A673 (cell line): Measurements from ENCODE around the gene PHF14.

Experiments used
- EZH2 ChIP-seq: fragments of 200-600 bp; sonication (generic); IDR thresholded peaks from 2 replicates; pipeline ENCODE4 v1.6.1; 2017; ENCODE audit warnings: borderline replicate concordance, low read depth, mild to moderate bottlenecking, mixed read lengths, antibody characterized with exemption, low read length; ENCODE audit not compliant: poor library complexity, severe bottlenecking
- TF ChIP-seq, protein P1 (sequence below): fragments of 300-800, 200-600 bp; sonication (generic); conservative IDR thresholded peaks from 2 replicates; pipeline ENCODE4 v1.5.1; 2017; ENCODE audit warnings: low read depth, mild to moderate bottlenecking, antibody characterized with exemption, low read length, moderate library complexity, mixed read lengths

DNA sequence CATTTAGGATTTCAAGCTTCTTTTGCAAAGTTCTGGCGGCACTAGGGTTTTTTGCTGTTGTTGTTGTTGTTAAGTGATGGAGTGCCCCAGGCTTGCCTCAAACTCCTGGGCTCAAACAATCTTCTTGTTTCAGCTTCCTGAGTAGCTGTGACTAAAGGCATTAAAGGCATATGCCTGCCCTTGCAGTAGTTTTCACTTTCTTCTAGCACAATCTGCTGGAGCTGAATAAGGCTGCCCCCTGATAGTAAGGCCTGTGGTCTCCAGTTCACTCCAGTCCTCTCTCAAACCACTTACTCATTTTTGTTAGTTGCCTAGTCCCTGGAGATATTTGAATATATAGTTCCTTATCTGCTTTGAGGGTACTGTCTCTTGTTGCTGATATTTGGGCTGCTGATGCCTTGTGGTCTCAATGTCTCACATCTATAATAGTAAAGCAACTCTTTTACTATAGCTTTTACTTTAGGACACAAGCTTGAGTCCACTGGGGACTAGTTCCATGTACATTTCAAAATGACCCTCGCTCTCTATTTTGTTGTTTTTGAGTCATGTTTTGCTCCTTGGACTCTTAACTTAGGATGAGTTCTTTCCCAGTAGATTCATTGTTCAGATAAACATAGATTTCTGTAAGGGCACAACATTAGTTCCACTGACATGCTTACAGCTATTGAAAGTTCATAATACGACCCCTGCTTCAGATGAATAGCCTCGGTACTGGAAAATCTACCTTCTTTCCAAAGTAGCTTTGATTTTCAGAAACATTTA lies 25.5 kb downstream of the PHF14 start:
- TF ChIP-seq, protein P1, sequence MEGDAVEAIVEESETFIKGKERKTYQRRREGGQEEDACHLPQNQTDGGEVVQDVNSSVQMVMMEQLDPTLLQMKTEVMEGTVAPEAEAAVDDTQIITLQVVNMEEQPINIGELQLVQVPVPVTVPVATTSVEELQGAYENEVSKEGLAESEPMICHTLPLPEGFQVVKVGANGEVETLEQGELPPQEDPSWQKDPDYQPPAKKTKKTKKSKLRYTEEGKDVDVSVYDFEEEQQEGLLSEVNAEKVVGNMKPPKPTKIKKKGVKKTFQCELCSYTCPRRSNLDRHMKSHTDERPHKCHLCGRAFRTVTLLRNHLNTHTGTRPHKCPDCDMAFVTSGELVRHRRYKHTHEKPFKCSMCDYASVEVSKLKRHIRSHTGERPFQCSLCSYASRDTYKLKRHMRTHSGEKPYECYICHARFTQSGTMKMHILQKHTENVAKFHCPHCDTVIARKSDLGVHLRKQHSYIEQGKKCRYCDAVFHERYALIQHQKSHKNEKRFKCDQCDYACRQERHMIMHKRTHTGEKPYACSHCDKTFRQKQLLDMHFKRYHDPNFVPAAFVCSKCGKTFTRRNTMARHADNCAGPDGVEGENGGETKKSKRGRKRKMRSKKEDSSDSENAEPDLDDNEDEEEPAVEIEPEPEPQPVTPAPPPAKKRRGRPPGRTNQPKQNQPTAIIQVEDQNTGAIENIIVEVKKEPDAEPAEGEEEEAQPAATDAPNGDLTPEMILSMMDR, result no peak
- TF ChIP-seq EZH2, result no peak
